SK-N-SH (cell line): ENCODE data around the gene LRRC36. TPM values are rescaled to one million over a fixed set of nuclear protein-coding genes. Genes with fewer than 3 reads are reported as not detected.

Experiments
- CTCF ChIA-PET: fragments of 300-600, 350-600 bp; formaldehyde crosslinking; extraction: SDS; loops from one replicate; lab custom pipeline; 2021; lab: Yijun Ruan, JAX
- POLR2A ChIA-PET: fragments of 350-600 bp; sonication (Branson Sonifier 250); formaldehyde crosslinking; extraction: SDS; loops from one replicate; lab custom pipeline; 2020; ENCODE audit warnings: antibody characterized with exemption, inconsistent platforms; lab: Yijun Ruan, JAX
- DNase-seq: peaks from one replicate; pipeline ENCODE4 v3.0.0; 2012
- H2AFZ ChIP-seq: fragments of 200-600 bp; sonication (generic); 2 replicates; pipeline ENCODE4 v1.8.1; 2016; ENCODE audit warnings: antibody characterized with exemption, mild to moderate bottlenecking, low read depth
- H3F3A ChIP-seq: fragments of 200-600 bp; sonication (generic); replicated peaks from 2 replicates; pipeline ENCODE3; 2016; ENCODE audit warnings: antibody characterized with exemption, mild to moderate bottlenecking; ENCODE audit not compliant: insufficient read depth
- H3K27ac ChIP-seq, 2 experiments: fragments of 200-500 bp in 1 of 2; fragments of 200-600 bp in 1 of 2; sonication (Bioruptor generic) in 1 of 2; sonication (generic), shearing (Covaris generic) in 1 of 2; 2 replicates each; pipeline versions ENCODE4 v1.5.1 to v1.6.1; 2014 to 2016; ENCODE audit warnings: low read depth in 2 of 2, inconsistent platforms in 1 of 2, low read length in 1 of 2, mild to moderate bottlenecking in 1 of 2, mixed read lengths in 1 of 2
- H3K27me3 ChIP-seq: fragments of 200-600 bp; sonication (generic), shearing (Covaris generic); 2 replicates; pipeline ENCODE4 v1.6.1; 2016; ENCODE audit warnings: mixed run types; ENCODE audit not compliant: insufficient read depth
- H3K36me3 ChIP-seq, 2 experiments: fragments of 200-500 bp in 1 of 2; fragments of 200-600 bp in 1 of 2; sonication (Bioruptor generic) in 1 of 2; sonication (generic) in 1 of 2; replicated peaks in 1 of 2; 2 replicates each; pipeline versions ENCODE3 to v1.5.1; 2014 to 2016; ENCODE audit warnings: low read length in 1 of 2, mild to moderate bottlenecking in 1 of 2; ENCODE audit not compliant: insufficient read depth in 2 of 2, control insufficient read depth in 1 of 2
- H3K4me1 ChIP-seq, 2 experiments: fragments of 200-500 bp in 1 of 2; fragments of 200-600 bp in 1 of 2; sonication (Bioruptor generic) in 1 of 2; sonication (generic), shearing (Covaris generic) in 1 of 2; 2 replicates each; pipeline versions ENCODE4 v1.5.1 to v1.6.1; 2014 to 2016; ENCODE audit warnings: low read depth in 1 of 2, low read length in 1 of 2, mixed run types in 1 of 2; ENCODE audit not compliant: insufficient read depth in 2 of 2, control insufficient read depth in 1 of 2
- H3K4me2 ChIP-seq: fragments of 200-600 bp; sonication (generic), shearing (Covaris generic); 2 replicates; pipeline ENCODE4 v1.6.1; 2017; ENCODE audit warnings: mixed run types
- H3K4me3 ChIP-seq, 2 experiments: fragments of 200-500 bp in 1 of 2; fragments of 200-600 bp in 1 of 2; sonication (Bioruptor generic) in 1 of 2; sonication (generic), shearing (Covaris generic) in 1 of 2; 2 replicates each; pipeline versions ENCODE4 v1.5.1 to v1.8.1; 2014 to 2016; ENCODE audit warnings: low read depth in 2 of 2, inconsistent platforms in 1 of 2, low read length in 1 of 2, mild to moderate bottlenecking in 1 of 2, mixed read lengths in 1 of 2, moderate library complexity in 1 of 2
- H3K79me2 ChIP-seq: fragments of 200-600 bp; sonication (generic); 2 replicates; pipeline ENCODE4 v1.8.1; 2017; ENCODE audit warnings: mild to moderate bottlenecking; ENCODE audit not compliant: insufficient read depth
- H3K9ac ChIP-seq: fragments of 200-600 bp; sonication (generic); 2 replicates; pipeline ENCODE4 v1.6.1; 2017; ENCODE audit warnings: mixed run types
- H3K9me2 ChIP-seq: fragments of 200-600 bp; sonication (generic); 2 replicates; pipeline ENCODE4 v1.6.1; 2017; ENCODE audit warnings: mixed run types
- H3K9me3 ChIP-seq: fragments of 200-600 bp; sonication (generic); 2 replicates; pipeline ENCODE4 v1.6.1; 2017; ENCODE audit warnings: mixed run types, mild to moderate bottlenecking, moderate library complexity
- H4K20me1 ChIP-seq: fragments of 200-600 bp; sonication (generic); 2 replicates; pipeline ENCODE4 v1.6.1; 2017; ENCODE audit warnings: mild to moderate bottlenecking, mixed run types; ENCODE audit not compliant: insufficient read depth
- CHD2 ChIP-seq: fragments of 150-350 bp; IDR thresholded peaks from 2 replicates; pipeline ENCODE4 v1.6.1; 2018; ENCODE audit warnings: low read length; ENCODE audit not compliant: partially characterized antibody
- ELF1 ChIP-seq: IDR thresholded peaks from 2 replicates; pipeline ENCODE4 v1.4.0; 2012
- EP300 ChIP-seq, 2 experiments: IDR thresholded peaks; 2 replicates each; pipeline versions ENCODE4 v1.4.0 to v1.6.1; 2012; ENCODE audit warnings: borderline replicate concordance in 1 of 2, low read depth in 1 of 2, low read length in 1 of 2
- EZH2phosphoT487 ChIP-seq: fragments of 200-600 bp; sonication (generic); IDR thresholded peaks from 2 replicates; pipeline ENCODE4 v1.6.1; 2017; ENCODE audit warnings: low read depth, mixed run types, mild to moderate bottlenecking, antibody characterized with exemption, moderate library complexity, borderline replicate concordance
- FOSL2 ChIP-seq: IDR thresholded peaks from 2 replicates; pipeline ENCODE4 v1.4.0; 2012; ENCODE audit warnings: low read depth, mild to moderate bottlenecking, moderate library complexity, borderline replicate concordance
- JUND ChIP-seq: IDR thresholded peaks from 2 replicates; pipeline ENCODE4 v1.4.0; 2012
- MEF2A ChIP-seq: IDR thresholded peaks from 2 replicates; pipeline ENCODE4 v1.4.0; 2012; ENCODE audit warnings: low read depth, borderline replicate concordance
- NFIC ChIP-seq: IDR thresholded peaks from 2 replicates; pipeline ENCODE4 v1.4.0; 2012; ENCODE audit warnings: borderline replicate concordance
- NRF1 ChIP-seq: IDR thresholded peaks from 2 replicates; pipeline ENCODE4 v1.6.1; 2012; ENCODE audit warnings: low read depth, mild to moderate bottlenecking, low read length
- POLR2AphosphoS5 ChIP-seq: IDR thresholded peaks from 2 replicates; pipeline ENCODE4 v1.6.1; 2012; ENCODE audit warnings: low read depth, low read length
- RXRA ChIP-seq: IDR thresholded peaks from 2 replicates; pipeline ENCODE4 v1.4.0; 2012; ENCODE audit warnings: low read depth, mild to moderate bottlenecking, borderline replicate concordance
- SMC3 ChIP-seq: IDR thresholded peaks from 2 replicates; pipeline ENCODE4 v1.6.1; 2012; ENCODE audit warnings: low read depth, low read length, improper control_type of control experiment
- TAF1 ChIP-seq: IDR thresholded peaks from 2 replicates; pipeline ENCODE4 v1.6.1; 2012; ENCODE audit warnings: low read depth, mild to moderate bottlenecking, low read length, moderate library complexity, borderline replicate concordance
- TCF12 ChIP-seq: IDR thresholded peaks from 2 replicates; pipeline ENCODE4 v1.4.0; 2012
- WGBS: methylation state at CpG from one replicate; pipeline ENCODE4 v1.1.6; 2017; ENCODE audit warnings: low lambda C conversion rate; 5-methylcytosine and 5-hydroxymethylcytosine counted together
- polyA plus RNA-seq, 3 experiments: library from polyadenylated mRNA; depleted of rRNA; stranded (reverse); fragments of >200 nt; gene quantifications; 2 replicates each; pipeline ENCODE4 v1.2.3, GENCODE V29; 2012
- TF ChIP-seq, protein P1 (sequence below): IDR thresholded peaks from 2 replicates; pipeline ENCODE4 v1.4.0; 2012; ENCODE audit warnings: low read depth, borderline replicate concordance
- TF ChIP-seq, protein P2 (sequence below): fragments of 150-350 bp; IDR thresholded peaks from 2 replicates; pipeline ENCODE4 v1.6.1; 2017; ENCODE audit warnings: antibody characterized with exemption, low read length, low read depth, borderline replicate concordance
- TF ChIP-seq, protein P3 (sequence below): fragments of 150-350 bp; IDR thresholded peaks from 2 replicates; pipeline ENCODE4 v1.6.1; 2016; ENCODE audit warnings: mild to moderate bottlenecking, low read depth, low read length
- TF ChIP-seq, protein P4 (sequence below): IDR thresholded peaks from 2 replicates; pipeline ENCODE4 v1.4.0; 2012; ENCODE audit warnings: low read depth, borderline replicate concordance
- TF ChIP-seq, protein P5 (sequence below): IDR thresholded peaks from 2 replicates; pipeline ENCODE4 v1.6.1; 2012; ENCODE audit warnings: mild to moderate bottlenecking, low read depth, low read length, moderate library complexity

Gene LRRC36
- polyA plus RNA-seq, 1 of the 3 experiments (the other 2 are of a cell fraction), result 0.92 TPM

DNA sequence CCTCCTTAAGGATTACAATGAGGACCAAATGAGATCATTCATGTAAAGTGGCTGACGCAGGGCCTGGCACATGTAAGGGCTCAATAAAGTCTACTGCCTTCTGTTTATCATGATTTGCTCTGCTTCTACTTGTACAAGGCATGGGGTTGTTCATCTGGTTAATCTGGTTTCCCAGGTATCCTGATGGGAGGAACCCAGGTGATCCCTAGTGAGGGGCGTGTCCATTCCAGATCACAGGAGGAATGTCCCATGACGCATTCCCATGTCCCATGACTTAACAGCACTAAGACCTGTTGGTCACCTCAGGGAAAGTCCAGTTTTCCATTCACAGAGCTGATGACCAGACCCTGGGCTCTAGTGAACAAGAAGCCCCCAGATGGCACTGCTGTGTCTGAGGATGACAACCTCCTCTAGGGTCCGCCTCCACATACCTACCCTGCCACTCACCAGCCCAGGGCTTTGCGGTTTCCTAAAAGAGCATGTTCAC, 78.2 kb downstream of the LRRC36 start:
- TF ChIP-seq, protein P1, sequence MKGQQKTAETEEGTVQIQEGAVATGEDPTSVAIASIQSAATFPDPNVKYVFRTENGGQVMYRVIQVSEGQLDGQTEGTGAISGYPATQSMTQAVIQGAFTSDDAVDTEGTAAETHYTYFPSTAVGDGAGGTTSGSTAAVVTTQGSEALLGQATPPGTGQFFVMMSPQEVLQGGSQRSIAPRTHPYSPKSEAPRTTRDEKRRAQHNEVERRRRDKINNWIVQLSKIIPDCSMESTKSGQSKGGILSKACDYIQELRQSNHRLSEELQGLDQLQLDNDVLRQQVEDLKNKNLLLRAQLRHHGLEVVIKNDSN, result no peak
- TF ChIP-seq, protein P2, sequence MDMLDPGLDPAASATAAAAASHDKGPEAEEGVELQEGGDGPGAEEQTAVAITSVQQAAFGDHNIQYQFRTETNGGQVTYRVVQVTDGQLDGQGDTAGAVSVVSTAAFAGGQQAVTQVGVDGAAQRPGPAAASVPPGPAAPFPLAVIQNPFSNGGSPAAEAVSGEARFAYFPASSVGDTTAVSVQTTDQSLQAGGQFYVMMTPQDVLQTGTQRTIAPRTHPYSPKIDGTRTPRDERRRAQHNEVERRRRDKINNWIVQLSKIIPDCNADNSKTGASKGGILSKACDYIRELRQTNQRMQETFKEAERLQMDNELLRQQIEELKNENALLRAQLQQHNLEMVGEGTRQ, result no peak
- TF ChIP-seq EZH2phosphoT487, result no peak
- no peak for TF ChIP-seq SMC3
- no peak for TF ChIP-seq NRF1
- no peak for TF ChIP-seq MEF2A
- TF ChIP-seq, protein P3, sequence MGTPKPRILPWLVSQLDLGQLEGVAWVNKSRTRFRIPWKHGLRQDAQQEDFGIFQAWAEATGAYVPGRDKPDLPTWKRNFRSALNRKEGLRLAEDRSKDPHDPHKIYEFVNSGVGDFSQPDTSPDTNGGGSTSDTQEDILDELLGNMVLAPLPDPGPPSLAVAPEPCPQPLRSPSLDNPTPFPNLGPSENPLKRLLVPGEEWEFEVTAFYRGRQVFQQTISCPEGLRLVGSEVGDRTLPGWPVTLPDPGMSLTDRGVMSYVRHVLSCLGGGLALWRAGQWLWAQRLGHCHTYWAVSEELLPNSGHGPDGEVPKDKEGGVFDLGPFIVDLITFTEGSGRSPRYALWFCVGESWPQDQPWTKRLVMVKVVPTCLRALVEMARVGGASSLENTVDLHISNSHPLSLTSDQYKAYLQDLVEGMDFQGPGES, result no peak
- TF ChIP-seq TCF12, result no peak
- TF ChIP-seq TAF1, result no peak
- TF ChIP-seq, protein P4, sequence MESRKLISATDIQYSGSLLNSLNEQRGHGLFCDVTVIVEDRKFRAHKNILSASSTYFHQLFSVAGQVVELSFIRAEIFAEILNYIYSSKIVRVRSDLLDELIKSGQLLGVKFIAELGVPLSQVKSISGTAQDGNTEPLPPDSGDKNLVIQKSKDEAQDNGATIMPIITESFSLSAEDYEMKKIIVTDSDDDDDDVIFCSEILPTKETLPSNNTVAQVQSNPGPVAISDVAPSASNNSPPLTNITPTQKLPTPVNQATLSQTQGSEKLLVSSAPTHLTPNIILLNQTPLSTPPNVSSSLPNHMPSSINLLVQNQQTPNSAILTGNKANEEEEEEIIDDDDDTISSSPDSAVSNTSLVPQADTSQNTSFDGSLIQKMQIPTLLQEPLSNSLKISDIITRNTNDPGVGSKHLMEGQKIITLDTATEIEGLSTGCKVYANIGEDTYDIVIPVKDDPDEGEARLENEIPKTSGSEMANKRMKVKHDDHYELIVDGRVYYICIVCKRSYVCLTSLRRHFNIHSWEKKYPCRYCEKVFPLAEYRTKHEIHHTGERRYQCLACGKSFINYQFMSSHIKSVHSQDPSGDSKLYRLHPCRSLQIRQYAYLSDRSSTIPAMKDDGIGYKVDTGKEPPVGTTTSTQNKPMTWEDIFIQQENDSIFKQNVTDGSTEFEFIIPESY, result no peak
- TF ChIP-seq, protein P5, sequence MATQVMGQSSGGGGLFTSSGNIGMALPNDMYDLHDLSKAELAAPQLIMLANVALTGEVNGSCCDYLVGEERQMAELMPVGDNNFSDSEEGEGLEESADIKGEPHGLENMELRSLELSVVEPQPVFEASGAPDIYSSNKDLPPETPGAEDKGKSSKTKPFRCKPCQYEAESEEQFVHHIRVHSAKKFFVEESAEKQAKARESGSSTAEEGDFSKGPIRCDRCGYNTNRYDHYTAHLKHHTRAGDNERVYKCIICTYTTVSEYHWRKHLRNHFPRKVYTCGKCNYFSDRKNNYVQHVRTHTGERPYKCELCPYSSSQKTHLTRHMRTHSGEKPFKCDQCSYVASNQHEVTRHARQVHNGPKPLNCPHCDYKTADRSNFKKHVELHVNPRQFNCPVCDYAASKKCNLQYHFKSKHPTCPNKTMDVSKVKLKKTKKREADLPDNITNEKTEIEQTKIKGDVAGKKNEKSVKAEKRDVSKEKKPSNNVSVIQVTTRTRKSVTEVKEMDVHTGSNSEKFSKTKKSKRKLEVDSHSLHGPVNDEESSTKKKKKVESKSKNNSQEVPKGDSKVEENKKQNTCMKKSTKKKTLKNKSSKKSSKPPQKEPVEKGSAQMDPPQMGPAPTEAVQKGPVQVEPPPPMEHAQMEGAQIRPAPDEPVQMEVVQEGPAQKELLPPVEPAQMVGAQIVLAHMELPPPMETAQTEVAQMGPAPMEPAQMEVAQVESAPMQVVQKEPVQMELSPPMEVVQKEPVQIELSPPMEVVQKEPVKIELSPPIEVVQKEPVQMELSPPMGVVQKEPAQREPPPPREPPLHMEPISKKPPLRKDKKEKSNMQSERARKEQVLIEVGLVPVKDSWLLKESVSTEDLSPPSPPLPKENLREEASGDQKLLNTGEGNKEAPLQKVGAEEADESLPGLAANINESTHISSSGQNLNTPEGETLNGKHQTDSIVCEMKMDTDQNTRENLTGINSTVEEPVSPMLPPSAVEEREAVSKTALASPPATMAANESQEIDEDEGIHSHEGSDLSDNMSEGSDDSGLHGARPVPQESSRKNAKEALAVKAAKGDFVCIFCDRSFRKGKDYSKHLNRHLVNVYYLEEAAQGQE, result no peak
- TF ChIP-seq POLR2AphosphoS5, result no peak
- no peak for TF ChIP-seq NFIC
- TF ChIP-seq JUND, result no peak
- TF ChIP-seq CHD2, result no peak
- TF ChIP-seq ELF1, result no peak
- TF ChIP-seq RXRA, result no peak
- TF ChIP-seq FOSL2, result no peak
- no peak for TF ChIP-seq EP300 (IDR thresholded peaks at IDR 0.05; ENCODE audit: borderline replicate concordance in 1 of 2, low read depth in 1 of 2, low read length in 1 of 2)
- no peaks in the 10 kb centered on the region for H3K9me2 ChIP-seq
- peaks cover 0 to 6% of the 10 kb centered on the region in 2 experiments for H3K36me3 ChIP-seq
- no peak overlapping the region for H3K4me3 ChIP-seq
- H3K9me3 ChIP-seq, result no peaks in the 10 kb centered on the region
- WGBS, result 95% methylated on average over 2 of the region's 5 CpGs
- H3K4me2 ChIP-seq, result no peak overlapping the region
- H3F3A ChIP-seq, result peaks cover 21% of the 10 kb centered on the region
- no peak overlapping the region for H2AFZ ChIP-seq
- DNase-seq, result no peak
- H3K79me2 ChIP-seq, result peaks cover 10% of the 10 kb centered on the region
- H4K20me1 ChIP-seq, result no peaks in the 10 kb centered on the region
- H3K27ac ChIP-seq, result peak overlapping the region in 1 of 2 experiments; percentile 98; a peak in 1 of 4 replicates
- H3K9ac ChIP-seq, result no peak overlapping the region
- peaks cover 30 to 36% of the 10 kb centered on the region in 2 experiments; a peak in 3 of 4 replicates for H3K4me1 ChIP-seq
- no peaks in the 10 kb centered on the region for H3K27me3 ChIP-seq
- CTCF ChIA-PET, result interaction anchor here (3.1 kb wide), 1 partner anchor 12 kb away, joined by 14 read pairs; the partner anchor contains the start of gene ZDHHC1
- POLR2A ChIA-PET, result interaction anchor here (1.5 kb wide), 1 partner anchor 9 kb away, joined by 6 read pairs; no protein-coding TSS in a partner anchor
